Skeletal muscle satellite cell (primary cell): ENCODE results near the gene MXD4.
"Not testable (repeated sequence)": the region's sequence is repeated elsewhere in the genome, so short reads cannot be mapped to it uniquely, and the experiment has no call there.

Experiments used
- H3K27me3 ChIP-seq: 2 replicates; pipeline ENCODE4 v1.7.0; 2013; ENCODE audit warnings: low read length; ENCODE audit not compliant: control insufficient read depth, insufficient read depth
- H3K36me3 ChIP-seq: 2 replicates; pipeline ENCODE4 v1.7.0; 2013; ENCODE audit warnings: mild to moderate bottlenecking, control low read depth, low read length; ENCODE audit not compliant: insufficient read depth
- H3K4me1 ChIP-seq: 2 replicates; pipeline ENCODE4 v1.7.0; 2013; ENCODE audit warnings: low read length; ENCODE audit not compliant: control insufficient read depth, insufficient read depth
- H3K4me2 ChIP-seq: 2 replicates; pipeline ENCODE4 v1.7.0; 2013; ENCODE audit warnings: mild to moderate bottlenecking, low read length
- H3K4me3 ChIP-seq: 2 replicates; pipeline ENCODE4 v1.7.0; 2013; ENCODE audit warnings: low read length
- H3K9ac ChIP-seq: 2 replicates; pipeline ENCODE4 v1.7.0; 2013; ENCODE audit warnings: mild to moderate bottlenecking, low read depth, low read length, moderate library complexity
- H3K9me3 ChIP-seq: replicated peaks from 2 replicates; pipeline ENCODE4 v1.7.0; 2013; ENCODE audit warnings: mild to moderate bottlenecking, control low read depth, low read length

MXD4 gene

DNA sequence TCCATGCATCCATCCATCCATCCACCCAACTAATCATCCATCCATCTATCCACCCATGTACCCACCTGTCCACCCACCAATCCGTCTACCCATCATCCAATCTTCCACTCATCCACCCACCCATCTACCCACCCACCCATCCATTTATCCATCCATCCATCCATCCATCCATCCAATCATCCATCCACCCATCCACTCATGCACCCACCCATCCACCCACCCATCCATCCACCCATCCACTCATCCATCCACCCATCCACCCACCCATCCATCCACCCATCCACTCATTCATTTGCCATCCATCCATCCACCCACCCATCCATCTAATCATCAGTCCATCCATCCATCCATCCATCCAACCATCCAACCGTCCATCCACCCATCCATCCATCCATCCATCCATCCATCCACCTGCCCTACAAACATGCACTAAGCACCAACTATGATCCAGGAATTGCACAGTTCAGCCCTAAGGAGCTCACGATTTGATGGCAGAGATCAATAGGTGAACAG lies 21.3 kb upstream of the MXD4 start:
- Histone ChIP-seq H3K36me3 (no peaks in the 10 kb centered on the region), H3K9ac (no peak overlapping the region), H3K4me3 (no peak overlapping the region), H3K4me2 (no peak overlapping the region), H3K9me3 (no peaks in the 10 kb centered on the region), H3K4me1 (peaks cover 11% of the 10 kb centered on the region), H3K27me3 (no peaks in the 10 kb centered on the region)

DNA sequence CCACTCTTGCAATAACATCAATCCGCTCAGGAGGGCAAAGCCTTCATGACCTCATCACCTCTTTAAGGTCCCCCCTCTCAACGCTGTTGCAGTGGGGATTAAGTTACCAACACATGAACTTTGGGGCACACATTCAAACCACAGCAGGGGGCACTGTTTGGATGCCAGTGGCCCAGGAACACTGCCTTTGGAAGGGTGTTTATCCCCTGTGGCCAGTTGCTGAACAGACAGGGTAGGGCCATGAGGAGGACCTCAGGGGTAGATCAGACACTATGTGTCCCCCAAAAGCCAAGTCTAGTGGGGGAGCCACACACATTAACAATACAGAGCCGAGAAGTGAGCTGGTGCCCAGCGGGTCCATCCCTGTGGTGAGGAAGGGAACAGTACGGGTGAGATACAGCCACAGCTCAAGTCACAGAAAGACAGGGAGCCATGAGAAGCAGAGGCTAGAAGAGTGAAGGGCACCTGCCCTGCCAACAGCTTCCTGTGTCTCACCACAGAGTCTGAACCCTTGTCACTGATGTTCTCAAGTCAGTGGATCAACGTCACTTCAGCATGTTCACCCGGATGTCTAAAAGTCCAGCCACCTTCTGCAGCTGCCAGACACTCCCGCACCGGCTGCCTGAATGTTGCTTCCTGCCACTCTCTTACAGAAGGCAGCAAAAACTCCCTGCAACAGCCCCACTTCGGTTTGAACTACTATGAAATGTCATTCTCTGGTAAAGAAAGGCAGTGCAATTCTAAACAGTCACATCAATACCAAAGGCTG lies 19.9 kb upstream of the MXD4 start:
- Histone ChIP-seq H3K4me3 (no peak overlapping the region), H3K9me3 (no peaks in the 10 kb centered on the region), H3K27me3 (no peaks in the 10 kb centered on the region), H3K9ac (no peak overlapping the region), H3K36me3 (no peaks in the 10 kb centered on the region), H3K4me1 (peaks cover 11% of the 10 kb centered on the region), H3K4me2 (no peak overlapping the region)

DNA sequence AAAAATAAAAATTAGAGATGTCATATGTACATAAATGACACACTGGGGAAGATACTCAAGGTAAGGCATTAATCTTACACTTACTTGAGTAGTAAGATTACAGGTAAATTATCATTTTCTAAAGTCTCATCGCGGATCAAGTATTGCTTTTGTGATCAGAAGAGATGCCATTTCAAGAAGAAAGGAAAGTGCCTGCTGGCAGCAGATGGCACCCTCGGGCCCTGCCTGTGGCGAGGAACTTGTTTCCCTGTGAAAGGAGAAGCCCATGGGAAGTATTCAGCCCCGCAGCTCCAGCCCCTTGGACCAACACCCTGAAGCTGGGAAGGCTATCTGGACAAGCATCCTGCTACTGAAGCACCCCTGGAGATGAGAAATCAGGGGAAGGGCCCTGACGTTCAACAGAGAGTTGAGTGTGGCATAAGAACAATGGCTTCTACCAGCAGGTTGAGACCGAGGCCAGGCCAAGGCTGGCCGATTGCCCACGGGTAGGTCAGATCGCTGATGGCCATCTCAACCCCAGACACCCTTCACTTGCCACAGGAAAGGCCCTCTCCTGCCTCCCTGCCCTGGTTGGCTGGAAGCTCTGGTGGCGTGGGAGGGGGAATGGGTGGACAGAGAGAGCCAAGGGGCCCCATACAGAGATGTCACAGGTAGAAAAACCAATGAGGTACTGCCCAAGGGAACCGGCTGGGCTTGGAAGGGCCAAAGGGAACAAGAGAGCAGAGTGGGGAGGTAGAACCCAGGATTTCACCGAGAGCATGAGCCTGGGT lies 18.8 kb upstream of the MXD4 start:
- Histone ChIP-seq H3K36me3 (no peaks in the 10 kb centered on the region), H3K9me3 (no peaks in the 10 kb centered on the region), H3K4me2 (no peak overlapping the region), H3K27me3 (no peaks in the 10 kb centered on the region), H3K4me3 (no peak overlapping the region), H3K9ac (no peak overlapping the region), H3K4me1 (peaks cover 8% of the 10 kb centered on the region)

DNA sequence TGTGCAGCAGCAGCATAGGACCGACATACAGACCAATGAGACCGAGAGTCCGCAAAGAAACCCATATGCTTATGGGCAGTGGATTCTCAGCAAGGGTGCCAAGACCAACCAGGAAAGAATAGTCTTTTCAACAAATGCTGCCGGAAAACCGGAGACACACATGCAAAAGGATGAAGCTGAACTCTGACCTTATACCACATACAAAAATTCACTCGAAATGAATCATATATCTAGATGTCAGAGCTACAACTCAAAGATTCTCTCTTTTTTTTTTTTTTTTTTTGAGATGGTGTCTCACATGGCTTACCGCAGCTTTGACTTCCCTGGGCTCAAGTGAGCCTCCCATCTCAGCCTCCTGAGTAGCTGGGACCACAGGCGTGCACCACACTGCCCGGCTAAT lies 16.0 kb upstream of the MXD4 start:
- Histone ChIP-seq H3K27me3 (no peaks in the 10 kb centered on the region), H3K4me2 (no peak overlapping the region), H3K4me1 (no peaks in the 10 kb centered on the region), H3K4me3 (no peak overlapping the region), H3K9me3 (no peaks in the 10 kb centered on the region), H3K9ac (no peak overlapping the region), H3K36me3 (no peaks in the 10 kb centered on the region)

DNA sequence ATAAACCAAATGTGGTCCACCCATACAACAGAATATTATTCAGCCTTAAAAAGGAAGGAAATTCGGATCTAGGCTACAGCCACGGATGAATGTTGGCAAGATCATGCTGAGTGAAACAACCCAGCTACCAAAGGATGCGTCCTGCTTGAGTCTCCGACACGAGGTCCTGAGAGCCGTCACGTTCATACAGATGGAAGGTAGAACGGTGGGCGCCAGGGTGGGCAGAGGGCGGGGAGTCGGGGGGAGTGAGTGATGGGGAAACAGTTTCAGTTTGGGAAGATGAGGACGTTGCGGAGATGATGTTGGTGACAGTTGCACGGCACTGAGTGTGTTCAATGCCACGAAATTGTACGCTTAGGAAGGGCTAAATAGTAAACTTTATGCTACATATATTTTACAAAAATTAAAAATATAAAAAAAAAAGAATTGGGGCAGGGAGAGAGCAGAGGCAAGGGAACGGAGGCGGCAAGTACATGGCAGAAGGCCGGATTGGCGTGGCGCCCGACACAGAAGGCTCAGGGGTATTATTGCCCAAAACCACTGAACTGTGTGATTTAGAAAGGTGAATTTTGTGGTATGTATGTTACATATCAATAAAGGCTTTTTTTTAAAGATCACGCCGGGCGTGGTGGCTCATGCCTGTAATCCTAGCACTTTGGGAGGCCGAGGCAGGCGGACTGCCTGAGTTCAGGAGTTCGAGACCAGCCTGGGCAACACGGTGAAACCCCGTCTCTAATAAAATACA lies 14.8 kb upstream of the MXD4 start:
- no peaks in the 10 kb centered on the region for H3K9me3 ChIP-seq
- H3K4me2 ChIP-seq: no peak overlapping the region
- no peaks in the 10 kb centered on the region for H3K27me3 ChIP-seq
- no peaks in the 10 kb centered on the region for H3K36me3 ChIP-seq
- H3K4me1 ChIP-seq: no peaks in the 10 kb centered on the region
- H3K9ac ChIP-seq: no peak overlapping the region
- H3K4me3 ChIP-seq: no peak overlapping the region

DNA sequence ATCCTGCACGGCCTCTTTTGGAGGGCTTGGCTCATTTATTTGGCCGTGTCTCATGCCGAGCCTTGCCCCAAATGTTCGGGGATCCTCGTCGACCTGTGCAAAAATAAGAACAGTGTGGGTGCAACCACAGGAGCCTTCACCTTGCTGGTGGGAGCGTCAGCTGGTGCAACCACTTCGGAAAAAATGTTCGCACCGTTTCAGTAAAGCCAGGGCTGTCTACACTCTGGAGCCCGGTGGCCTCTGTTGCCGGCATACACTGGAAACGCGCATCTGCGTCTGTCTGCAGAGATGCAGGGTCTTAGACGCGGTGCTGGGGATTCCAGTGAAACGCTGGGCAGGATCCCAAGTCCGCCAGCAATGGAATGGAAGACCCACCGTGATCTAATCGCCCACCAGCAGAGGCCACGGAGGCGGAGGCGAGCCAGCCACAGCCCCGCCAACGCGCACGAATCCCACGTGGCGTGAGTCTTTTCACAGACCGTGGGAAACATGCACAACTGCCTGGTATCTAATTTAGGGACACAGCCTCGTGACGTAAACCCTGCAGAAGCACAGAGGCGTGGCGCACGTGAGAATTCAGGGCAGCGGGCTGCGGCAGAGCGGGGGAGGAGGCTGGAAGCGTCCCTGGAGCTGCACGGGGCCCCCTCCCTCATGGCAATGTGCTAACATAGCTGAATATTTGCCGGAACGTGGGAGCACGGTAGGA lies 13.8 kb upstream of the MXD4 start:
- Histone ChIP-seq H3K9me3 (no peaks in the 10 kb centered on the region), H3K9ac (no peak overlapping the region), H3K27me3 (no peaks in the 10 kb centered on the region)

DNA sequence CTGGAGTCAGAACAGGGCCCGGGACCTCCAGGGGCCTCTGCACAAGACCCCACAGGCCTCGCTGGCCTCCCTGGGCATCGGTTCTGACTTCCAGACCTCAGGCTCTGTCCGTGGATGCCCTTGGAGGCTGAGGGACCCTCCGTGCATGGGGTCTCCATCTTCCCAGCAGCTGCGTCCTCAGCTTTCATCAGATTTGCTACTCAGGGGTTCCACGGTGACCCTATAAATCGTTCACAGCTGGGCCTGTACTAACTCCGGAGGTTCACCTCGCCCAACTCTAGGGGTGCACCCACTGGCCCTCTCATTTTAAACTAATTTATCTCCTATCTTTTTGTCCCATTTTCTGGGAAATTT lies 13.1 kb upstream of the MXD4 start:
- not testable (repeated sequence) for H3K27me3 ChIP-seq, H3K4me3 ChIP-seq, H3K9ac ChIP-seq, H3K36me3 ChIP-seq, H3K4me2 ChIP-seq, H3K4me1 ChIP-seq, H3K9me3 ChIP-seq

More for the DNA sequence above, 13.8 kb upstream of the MXD4 start:
- H3K36me3 ChIP-seq: no peaks in the 10 kb centered on the region
- no peak overlapping the region for H3K4me3 ChIP-seq
- no peak overlapping the region for H3K4me2 ChIP-seq
- no peaks in the 10 kb centered on the region for H3K4me1 ChIP-seq

DNA sequence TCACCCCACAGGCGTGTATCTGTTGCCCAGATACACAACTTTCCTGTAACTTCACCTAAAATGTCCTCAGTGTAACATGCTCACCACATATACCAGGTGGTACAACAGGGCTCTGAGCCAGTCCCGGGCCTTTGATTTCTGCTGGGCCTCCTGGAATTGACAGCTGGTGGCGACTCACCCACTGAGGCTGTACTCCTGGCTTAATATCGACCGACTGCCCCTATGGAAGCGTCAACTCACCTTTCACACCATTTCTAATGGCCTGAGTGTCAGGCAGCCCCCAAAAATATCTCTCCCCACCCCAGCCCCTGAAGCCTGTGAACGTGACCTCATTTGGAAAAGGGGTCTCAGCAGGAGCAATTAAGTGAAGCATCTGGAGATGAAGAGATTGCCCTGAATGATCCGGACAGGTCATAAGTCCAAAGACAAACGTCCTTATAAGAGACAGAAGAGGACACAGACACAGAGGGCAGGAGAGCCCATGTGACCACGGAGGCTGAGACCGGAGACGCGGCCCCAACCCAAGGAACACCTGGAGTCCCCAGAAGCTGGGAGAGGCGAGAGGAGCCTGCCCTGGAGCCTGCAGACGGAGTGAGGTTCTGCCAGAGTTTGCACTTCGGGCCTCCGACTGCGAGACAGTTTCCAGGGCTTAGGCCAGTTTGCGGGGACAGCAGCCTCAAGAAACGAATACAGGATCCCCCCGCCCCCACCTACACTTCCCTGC lies 12.6 kb upstream of the MXD4 start:
- Histone ChIP-seq H3K9ac (no peak overlapping the region), H3K36me3 (no peaks in the 10 kb centered on the region), H3K9me3 (no peaks in the 10 kb centered on the region), H3K4me2 (no peak overlapping the region), H3K27me3 (no peaks in the 10 kb centered on the region), H3K4me1 (no peaks in the 10 kb centered on the region), H3K4me3 (no peak overlapping the region)

DNA sequence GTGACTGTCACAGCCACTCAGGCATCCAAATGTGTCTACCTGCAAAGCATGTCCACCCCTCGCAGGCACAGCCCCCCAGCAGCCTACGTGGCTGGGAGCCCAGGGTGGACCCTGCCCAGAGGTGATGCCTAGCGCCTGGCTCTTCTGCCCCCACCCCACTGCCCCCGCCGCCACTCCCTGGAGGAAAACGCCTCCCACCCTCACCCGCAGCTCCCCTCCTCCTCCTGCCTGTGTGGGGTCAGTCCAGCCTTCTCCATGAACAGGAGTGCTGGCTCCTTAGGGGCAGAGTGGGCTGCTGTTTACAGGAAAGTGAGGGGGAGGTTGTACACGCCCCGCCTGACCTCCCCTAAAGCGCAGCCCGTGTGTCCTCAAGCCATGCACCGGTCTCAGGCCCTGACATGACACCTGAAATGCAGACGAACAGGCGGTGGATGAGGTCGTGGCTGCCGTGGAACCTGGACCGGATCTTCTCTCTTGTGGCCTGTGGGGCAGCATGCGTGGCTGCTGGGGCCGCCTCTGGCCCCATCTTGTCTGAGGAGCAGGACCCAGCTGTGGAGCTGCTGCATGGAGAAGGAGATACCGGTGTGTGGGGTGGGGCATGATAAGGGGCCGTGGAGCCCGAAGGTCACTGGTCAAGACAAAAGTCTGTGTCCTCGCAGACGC lies 11.9 kb upstream of the MXD4 start:
- H3K4me2 ChIP-seq: no peak overlapping the region
- no peaks in the 10 kb centered on the region for H3K4me1 ChIP-seq
- no peaks in the 10 kb centered on the region for H3K27me3 ChIP-seq
- H3K4me3 ChIP-seq: no peak overlapping the region
- H3K9me3 ChIP-seq: no peaks in the 10 kb centered on the region
- H3K36me3 ChIP-seq: no peaks in the 10 kb centered on the region
- H3K9ac ChIP-seq: no peak overlapping the region

DNA sequence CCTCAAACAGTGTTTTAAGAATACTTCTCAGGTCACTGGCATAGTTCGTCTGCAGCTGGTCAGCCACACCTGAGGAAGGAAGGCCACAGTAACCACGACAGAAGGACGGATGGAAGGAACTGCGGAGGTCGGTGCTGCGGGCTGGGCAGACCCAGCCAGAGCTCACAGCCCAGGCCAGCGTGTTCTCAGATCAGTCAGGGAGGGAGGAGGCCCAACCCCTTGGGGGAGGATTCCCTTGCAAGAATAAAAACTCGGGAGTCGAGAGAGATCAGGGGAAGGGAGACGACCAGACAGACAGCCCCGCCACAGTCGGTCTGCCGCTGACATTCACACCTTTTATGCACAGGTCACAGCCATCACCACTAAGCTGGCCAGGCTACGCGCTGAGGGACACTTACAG lies 11.3 kb upstream of the MXD4 start:
- Histone ChIP-seq H3K4me3 (no peak overlapping the region), H3K9me3 (no peaks in the 10 kb centered on the region), H3K4me2 (no peak overlapping the region), H3K4me1 (no peaks in the 10 kb centered on the region), H3K36me3 (no peaks in the 10 kb centered on the region), H3K9ac (no peak overlapping the region), H3K27me3 (no peaks in the 10 kb centered on the region)
